Spleen (tissue), 13 donors: Measurements from ENCODE around the gene GPX5. TPM values are rescaled to one million over a fixed set of nuclear protein-coding genes. Genes with fewer than 3 reads are reported as not detected.

ENCODE experiments used
- DNase-seq: peaks from one replicate; pipeline ENCODE4 v3.0.0-alpha.2; 2020
- H3K27ac ChIP-seq, 8 donors: fragments of 200-600 bp; sonication (generic) in 7 of 8; 1 replicate in 4 of 8; 2 replicates in 4 of 8; pipeline versions ENCODE4 v1.5.0 to v1.8.0; 2016 to 2021; ENCODE audit warnings: inconsistent platforms in 4 of 8, mild to moderate bottlenecking in 4 of 8, moderate library complexity in 1 of 8
- H3K27me3 ChIP-seq, 7 donors: fragments of 200-600 bp; sonication (generic) in 6 of 7; replicated peaks in 1 of 7; 1 replicate in 4 of 7; 2 replicates in 3 of 7; pipeline versions ENCODE4 v1.5.0 to v1.8.0; 2016 to 2021; ENCODE audit warnings: inconsistent platforms in 3 of 7, mild to moderate bottlenecking in 1 of 7
- H3K36me3 ChIP-seq, 6 donors: fragments of 200-600 bp; sonication (generic) in 5 of 6; 1 replicate in 4 of 6; 2 replicates in 2 of 6; pipeline versions ENCODE4 v1.5.0 to v1.8.0; 2016 to 2021; ENCODE audit warnings: inconsistent platforms in 2 of 6
- H3K4me1 ChIP-seq, 6 donors: fragments of 200-600 bp; sonication (generic) in 5 of 6; 1 replicate in 3 of 6; 2 replicates in 3 of 6; pipeline versions ENCODE4 v1.5.0 to v1.8.0; 2016 to 2021; ENCODE audit warnings: inconsistent platforms in 3 of 6
- H3K4me3 ChIP-seq, 8 donors: fragments of 200-600 bp; sonication (generic) in 7 of 8; 1 replicate in 4 of 8; 2 replicates in 4 of 8; pipeline versions ENCODE4 v1.5.0 to v1.8.0; 2016 to 2021; ENCODE audit warnings: inconsistent platforms in 4 of 8, mild to moderate bottlenecking in 4 of 8, moderate library complexity in 2 of 8
- H3K9me3 ChIP-seq, 8 donors: fragments of 200-600 bp; sonication (generic) in 7 of 8; 1 replicate in 4 of 8; 2 replicates in 4 of 8; pipeline versions ENCODE4 v1.5.0 to v1.8.0; 2016 to 2021; ENCODE audit warnings: inconsistent platforms in 4 of 8
- CTCF ChIP-seq, 11 experiments: fragments of 200-600 bp in 7 of 11; fragments of 450-650 bp in 4 of 11; sonication (generic) in 4 of 11; IDR thresholded peaks in 8 of 11; conservative IDR thresholded peaks in 3 of 11; 1 replicate in 7 of 11; 2 replicates in 4 of 11; pipeline versions ENCODE4 v1.4.0 to v1.8.0; 2016 to 2021; ENCODE audit warnings: antibody characterized with exemption in 11 of 11, inconsistent platforms in 4 of 11, mild to moderate bottlenecking in 1 of 11
- POLR2A ChIP-seq, 3 donors: fragments of 450-650 bp; IDR thresholded peaks; one replicate each; pipeline ENCODE4 v1.5.1; 2017; ENCODE audit warnings: antibody characterized with exemption in 3 of 3, mild to moderate bottlenecking in 1 of 3
- POLR2AphosphoS5 ChIP-seq, 3 donors: sonication (generic); formaldehyde crosslinking; IDR thresholded peaks; one replicate each; pipeline ENCODE4 v1.5.1; 2017; ENCODE audit warnings: antibody characterized with exemption in 3 of 3
- WGBS, 5 donors: extraction: QIAGEN DNeasy Blood & Tissue Kit in 3 of 5; methylation state at CpG; one replicate each; pipeline versions ENCODE4 v1.1.5 to v1.1.7; 2013 to 2018; 5-methylcytosine and 5-hydroxymethylcytosine counted together
- intact Hi-C: fragments of 100-400 bp; cut with DNase I; formaldehyde crosslinking; loops from one replicate; pipeline ENCODE4 v1.15.0; 2023; ENCODE audit warnings: low total_unique reads
- long read RNA-seq, 2 donors: transcript quantifications; one replicate each; lab custom pipeline, GENCODE V29; 2026
- polyA plus RNA-seq, 3 donors: library from polyadenylated mRNA; stranded (reverse); fragments of 200-250 nt; gene quantifications; one replicate each; pipeline ENCODE4 v1.2.1, GENCODE V29; 2013
- total RNA-seq, 7 donors: library from RNA; depleted of rRNA in 3 of 7; stranded (reverse); fragments of >200 nt in 3 of 7; fragmentation: NEBNext Ultra II Directional in 4 of 7; extraction: Animal tissue kit (Norgen Biotek cat#: 25700) in 4 of 7; gene quantifications; one replicate each; pipeline versions ENCODE4 v1.1.0 to v1.2.1, GENCODE V29; 2016 to 2021
- donor health status: healthy with polysubstance abuse.
- donor health status: DM: no; HTN: no; CAD: no; lungs with moderate emphysema.
- donor health status: DM: no; HTN: no; CAD: no.
- donor health status: Bipolar disorder and iron deficiency.
- donor health status: healthy.
- donor health status: DM: no; HTN: no; CAD: no.
- donor health status: DM: yes; HTN: yes; CAD: no.

Gene GPX5, protein sequence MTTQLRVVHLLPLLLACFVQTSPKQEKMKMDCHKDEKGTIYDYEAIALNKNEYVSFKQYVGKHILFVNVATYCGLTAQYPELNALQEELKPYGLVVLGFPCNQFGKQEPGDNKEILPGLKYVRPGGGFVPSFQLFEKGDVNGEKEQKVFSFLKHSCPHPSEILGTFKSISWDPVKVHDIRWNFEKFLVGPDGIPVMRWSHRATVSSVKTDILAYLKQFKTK
- total RNA-seq, result not detected
- not detected for polyA plus RNA-seq
- long read RNA-seq, donor 1, result 0 reads
- long read RNA-seq, donor 2, result 0 reads

DNA sequence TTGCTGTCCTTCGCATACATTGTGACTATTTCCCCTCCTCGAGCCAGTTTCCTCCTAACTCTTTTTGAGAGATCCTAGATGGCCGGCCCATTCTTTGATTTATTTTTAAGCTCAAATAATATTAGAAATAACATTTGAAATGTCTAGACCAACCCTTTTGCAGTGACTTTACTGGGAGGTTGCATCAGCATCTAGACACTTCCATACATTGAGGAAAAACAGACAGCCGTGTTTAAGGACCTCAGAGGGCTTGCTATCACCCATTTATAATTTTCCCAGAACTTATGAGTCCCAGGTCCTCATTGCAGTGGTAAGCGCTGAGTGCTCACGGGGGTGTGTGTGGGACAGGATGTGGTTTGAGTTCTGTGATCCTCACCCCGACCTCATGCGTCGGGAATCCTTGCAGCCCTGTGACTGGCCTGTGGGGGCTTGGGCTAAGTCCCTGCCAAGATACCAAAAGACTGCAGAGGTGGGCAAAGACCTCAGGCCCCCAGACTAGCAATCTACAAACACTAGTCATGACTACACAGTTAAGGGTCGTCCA, at the start of gene GPX5:
Gene GPX5 (plus strand): TSS at position 386 of the 544 bp plus-strand sequence. CDS start 133 bp downstream, at position 519.
- Histone ChIP-seq H3K27ac (no peak within 1 kb of the TSS), H3K4me1 (no peaks in the 10 kb centered on the region), H3K4me3 (no peak within 1 kb of the TSS), H3K27me3 (peaks cover 0 to 77% (median 16%) of the 10 kb centered on the region in 7 donors), H3K9me3 (no peaks in the 10 kb centered on the region), H3K36me3 (no peaks in the 10 kb centered on the region)
- no peak for TF ChIP-seq POLR2A (IDR thresholded peaks at IDR 0.05)
- no peak for TF ChIP-seq CTCF (IDR thresholded peaks at IDR 0.05 in 8 of 11, conservative IDR thresholded peaks at IDR 0.05 in 3 of 11)
- no peak for TF ChIP-seq POLR2AphosphoS5 (IDR thresholded peaks at IDR 0.05)
- 30 to 40% (median 36%) methylated on average over 10 of the region's 10 CpGs for WGBS, 5 donors
- DNase-seq, result no peak
- intact Hi-C loops, result no loop called here

DNA sequence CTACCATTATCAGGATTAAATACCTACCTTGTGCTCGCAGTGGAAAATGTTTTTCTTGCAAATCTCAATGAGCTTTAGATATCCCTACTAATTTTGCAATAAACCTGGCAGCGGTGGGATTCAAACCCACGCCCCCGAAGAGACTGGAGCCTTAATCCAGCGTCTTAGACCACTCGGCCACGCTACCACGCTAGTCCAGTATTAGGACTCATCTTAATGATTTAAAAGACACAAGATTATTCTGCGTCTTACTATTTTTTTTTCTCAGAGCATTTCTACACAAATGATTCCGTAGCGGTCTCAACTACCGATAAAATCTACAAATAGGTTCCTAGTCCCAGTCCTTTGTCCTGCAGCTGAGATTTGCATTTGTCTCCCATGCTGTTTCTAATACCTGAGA, 47.2 kb upstream of the GPX5 start:
- intact Hi-C loops, result no loop called here
- no peaks in the 10 kb centered on the region for H3K9me3 ChIP-seq
- DNase-seq, result no peak
- peaks cover 0 to 87% (median 25%) of the 10 kb centered on the region in 7 donors for H3K27me3 ChIP-seq
- H3K27ac ChIP-seq, result no peak overlapping the region
- no peaks in the 10 kb centered on the region for H3K36me3 ChIP-seq
- no peaks in the 10 kb centered on the region for H3K4me1 ChIP-seq
- no peak for TF ChIP-seq POLR2AphosphoS5 (IDR thresholded peaks at IDR 0.05)
- no peak for TF ChIP-seq POLR2A (IDR thresholded peaks at IDR 0.05)
- TF ChIP-seq CTCF (IDR thresholded peaks at IDR 0.05 in 8 of 11, conservative IDR thresholded peaks at IDR 0.05 in 3 of 11), result no peak
- no peak overlapping the region for H3K4me3 ChIP-seq
- WGBS, 5 donors, result 49 to 76% (median 57%) methylated on average over 12 of the region's 12 CpGs

- WGBS, 5 donors, result 64 to 73% (median 68%) methylated on average over 9 of the region's 9 CpGs
- H3K27me3 ChIP-seq, result peaks cover 0 to 75% (median 7%) of the 10 kb centered on the region in 7 donors
These were observed 45.3 kb upstream of the GPX5 start for GRCh38 chr6:28480253-28480932.

More at GRCh38 chr6:28480253-28480932, 45.3 kb upstream of the GPX5 start:
- no peaks in the 10 kb centered on the region for H3K36me3 ChIP-seq
- intact Hi-C loops, result no loop called here
- no peaks in the 10 kb centered on the region for H3K9me3 ChIP-seq
- H3K27ac ChIP-seq, result no peak overlapping the region
- no peak for DNase-seq
- H3K4me3 ChIP-seq, result no peak overlapping the region
- no peaks in the 10 kb centered on the region for H3K4me1 ChIP-seq
- TF ChIP-seq POLR2A (IDR thresholded peaks at IDR 0.05), result no peak
- no peak for TF ChIP-seq POLR2AphosphoS5 (IDR thresholded peaks at IDR 0.05)
- no peak for TF ChIP-seq CTCF (IDR thresholded peaks at IDR 0.05 in 8 of 11, conservative IDR thresholded peaks at IDR 0.05 in 3 of 11)
